Right hindlimb (tissue), 1 donor: Measurements from ENCODE around the gene FGFR3.

Experiments
- DNase-seq: peaks from one replicate; pipeline ENCODE4 v3.0.0-alpha.2; 2018

FGFR3 gene

GRCh38 chr4:1792832-1793495 lies at the start of gene FGFR3:
TSS of gene FGFR3 (plus strand) at chr4:1793293. CDS start at chr4:1793935, 642 bp downstream.
- DNase-seq: no peak

DNA sequence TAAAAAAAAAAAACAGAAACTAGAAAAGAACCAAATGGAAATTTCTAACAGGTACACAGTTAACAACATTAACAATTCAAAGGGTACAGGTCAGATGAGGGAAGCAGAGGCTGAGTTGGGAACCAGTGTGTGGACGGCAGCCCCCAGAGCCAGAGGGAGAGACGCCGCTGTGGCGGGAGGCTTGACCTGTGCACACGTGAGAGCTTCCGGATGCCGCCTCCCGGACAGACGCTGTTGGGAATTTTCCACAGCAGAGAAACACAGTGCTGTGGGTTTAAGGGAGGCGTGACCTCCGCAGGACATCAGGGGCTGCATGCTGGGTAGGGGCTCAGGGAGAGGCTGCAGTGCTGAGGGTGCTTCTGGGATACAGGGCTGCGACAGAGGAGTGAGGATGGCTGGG lies 49.5 kb upstream of the FGFR3 start:
- DNase-seq: no peak

- no peak for DNase-seq
Measured at GRCh38 chr4:1743975-1744374, 49.1 kb upstream of the FGFR3 start.

GRCh38 chr4:1744552-1744951 lies 48.5 kb upstream of the FGFR3 start:
- no peak for DNase-seq

DNA sequence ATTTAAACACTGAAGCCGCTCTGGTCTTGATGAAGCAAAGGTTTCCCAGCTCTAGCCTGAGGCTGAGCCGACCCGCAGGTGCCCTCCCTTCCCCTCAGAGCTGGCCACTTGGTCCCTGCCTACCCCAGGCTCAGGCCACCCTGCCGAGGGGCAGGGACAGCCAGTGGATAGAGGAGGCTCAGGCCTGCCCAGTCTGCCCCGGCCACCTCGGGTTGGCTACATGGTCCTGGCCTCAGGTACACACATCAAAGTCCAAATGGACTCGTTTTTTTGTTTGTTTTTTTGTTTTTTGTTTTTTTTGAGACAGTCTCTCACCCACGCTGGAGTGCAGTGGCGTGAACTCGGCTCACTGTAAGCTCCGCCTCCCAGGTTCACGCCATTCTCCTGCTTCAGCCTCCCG lies 47.9 kb upstream of the FGFR3 start:
- no peak for DNase-seq

- DNase-seq: no peak
Measured at GRCh38 chr4:1745697-1746096, 47.4 kb upstream of the FGFR3 start.

DNA sequence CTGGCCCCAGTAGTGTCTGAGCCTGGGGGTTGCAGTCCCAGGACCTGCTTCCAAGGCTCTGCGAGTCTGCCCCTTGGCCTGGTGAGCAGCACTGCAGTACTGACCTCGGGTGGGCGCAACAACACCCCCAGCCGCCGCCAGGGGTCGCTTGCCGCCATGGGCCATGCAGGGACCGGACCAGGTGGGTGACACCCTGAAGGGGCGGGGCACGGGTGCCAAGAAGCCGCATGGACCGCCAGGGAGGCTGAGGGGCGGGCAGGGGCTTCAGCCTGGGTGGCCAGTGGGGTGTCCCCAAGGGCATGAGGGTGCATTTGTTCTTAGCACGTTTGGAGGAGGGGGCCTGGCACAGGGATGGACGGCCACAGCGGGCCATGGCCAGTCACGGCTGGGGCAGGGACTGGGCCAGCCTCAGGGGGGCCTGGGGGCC lies 46.8 kb upstream of the FGFR3 start:
- DNase-seq: peak; percentile 82

DNA sequence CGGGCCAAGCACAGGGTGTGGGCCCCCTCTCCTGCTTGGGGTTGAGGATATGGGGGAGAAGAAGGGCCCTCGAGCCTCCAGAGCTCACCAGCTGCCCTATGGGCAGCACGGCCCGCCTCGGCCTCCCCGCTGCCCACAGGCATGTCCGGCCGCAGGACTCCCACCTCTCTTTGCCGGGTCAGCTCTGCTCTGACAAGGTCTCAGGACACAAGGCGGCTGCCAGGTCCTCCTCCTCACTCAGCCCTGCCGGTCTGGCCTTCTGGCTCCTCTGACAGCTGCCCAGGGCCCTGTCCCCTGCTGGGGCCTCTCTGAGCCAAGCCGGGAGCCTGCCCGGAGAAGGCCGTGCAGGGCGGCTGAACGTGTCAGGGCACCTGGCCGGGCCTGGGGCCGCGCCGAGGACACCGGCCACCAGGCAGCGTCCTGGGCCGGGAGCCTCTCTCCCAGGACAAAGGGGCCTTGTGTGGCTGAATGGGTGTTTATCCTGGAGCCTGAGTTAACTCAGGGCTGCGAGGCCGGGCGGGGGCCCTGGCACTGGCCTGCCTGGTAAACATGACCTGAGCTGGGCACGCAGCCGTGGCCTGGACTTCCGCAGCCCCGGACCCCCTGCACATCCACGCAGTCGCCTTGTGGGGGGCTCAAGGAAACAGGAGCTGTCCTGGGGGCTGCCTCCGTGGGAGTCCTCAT lies 46.0 kb upstream of the FGFR3 start:
- DNase-seq: no peak

DNA sequence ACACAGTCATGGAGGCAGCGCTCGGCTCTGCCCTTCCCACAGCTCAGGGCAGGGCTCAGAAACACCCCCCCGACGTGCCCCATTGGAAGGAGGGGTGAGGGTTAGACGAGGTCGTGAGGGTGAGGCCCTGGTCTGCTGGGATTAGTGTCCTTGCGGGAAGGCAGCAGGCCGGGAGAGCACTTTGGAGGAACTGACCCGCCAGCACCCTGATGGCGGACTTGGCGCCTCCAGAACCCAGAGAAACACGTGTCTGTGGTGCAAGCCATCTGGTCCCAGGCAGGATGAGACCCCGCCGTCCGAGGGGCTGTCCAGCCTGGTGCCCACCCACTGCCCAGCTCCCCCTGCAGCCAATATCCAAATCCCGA lies 45.5 kb upstream of the FGFR3 start:
- no peak for DNase-seq

DNA sequence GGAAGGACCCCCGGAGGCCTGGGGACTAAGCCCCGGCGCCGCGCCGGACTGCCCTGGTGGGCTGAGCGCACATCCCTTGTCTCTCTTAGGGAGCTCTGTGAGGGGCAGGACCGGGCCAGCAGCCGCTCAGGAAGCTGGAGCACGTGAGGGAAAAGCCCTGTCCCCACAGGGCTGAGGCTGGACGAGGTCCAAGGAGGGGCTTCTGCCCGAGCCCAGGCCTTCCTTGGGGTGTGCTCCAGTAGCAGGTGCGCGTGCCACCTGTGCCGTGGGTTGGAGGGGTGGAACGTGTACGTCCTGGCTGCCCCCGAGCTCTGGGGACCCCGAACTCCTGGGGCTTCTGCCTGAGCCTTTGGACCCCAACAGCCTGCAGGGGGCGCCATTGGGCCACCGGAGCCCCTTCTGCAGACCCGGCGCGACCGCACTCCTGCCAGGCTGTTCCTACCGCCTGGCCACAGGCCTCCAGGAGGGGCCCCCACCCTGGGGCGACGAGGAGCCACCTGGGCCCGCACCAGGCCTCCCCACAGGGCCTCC lies 44.6 kb upstream of the FGFR3 start:
- DNase-seq: peak; percentile 80

GRCh38 chr4:1749370-1749769 lies 43.7 kb upstream of the FGFR3 start:
- peak; percentile 20 for DNase-seq

GRCh38 chr4:1749826-1750225 lies 43.3 kb upstream of the FGFR3 start:
- DNase-seq: peak; percentile 25

DNA sequence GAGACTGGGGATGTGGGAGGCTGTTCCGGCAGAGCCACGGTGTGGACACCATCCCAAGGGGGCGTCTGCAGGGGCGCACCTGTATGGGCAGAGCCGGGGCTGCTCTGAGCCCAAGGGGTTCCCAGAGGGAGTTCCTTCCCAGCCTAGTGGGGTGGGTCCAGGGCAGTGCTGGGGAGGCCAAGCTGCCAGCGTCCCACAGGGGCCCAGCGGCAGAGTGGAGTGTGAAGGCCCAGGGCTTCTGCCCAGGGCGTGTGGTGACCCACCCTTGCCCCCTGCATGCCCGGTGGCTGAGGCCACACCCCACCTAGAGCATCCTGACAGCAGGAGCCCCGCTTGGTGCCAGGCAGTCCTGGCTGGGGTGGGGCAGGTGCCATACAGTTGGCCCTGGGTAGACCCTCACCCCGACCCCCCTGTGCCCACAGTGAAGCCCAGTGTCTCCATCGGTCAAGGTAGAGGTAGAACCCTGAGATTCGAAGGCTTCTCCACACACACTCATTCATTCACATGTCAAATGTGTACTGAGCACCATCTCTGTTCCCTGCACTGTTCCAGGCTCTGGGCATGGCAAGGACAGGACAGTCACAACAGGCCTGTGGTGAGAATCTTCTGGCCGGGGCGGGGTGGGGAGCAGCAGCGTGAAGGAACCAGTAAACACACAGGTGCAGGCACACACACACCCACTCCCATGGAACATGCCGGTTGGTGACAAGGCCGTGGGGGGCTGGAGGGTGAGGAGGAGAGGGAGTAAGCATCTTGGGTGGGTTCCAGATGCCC lies 42.5 kb upstream of the FGFR3 start:
- DNase-seq: no peak

- peak; percentile 23 for DNase-seq
Measured at GRCh38 chr4:1751155-1751918, 41.8 kb upstream of the FGFR3 start.

DNA sequence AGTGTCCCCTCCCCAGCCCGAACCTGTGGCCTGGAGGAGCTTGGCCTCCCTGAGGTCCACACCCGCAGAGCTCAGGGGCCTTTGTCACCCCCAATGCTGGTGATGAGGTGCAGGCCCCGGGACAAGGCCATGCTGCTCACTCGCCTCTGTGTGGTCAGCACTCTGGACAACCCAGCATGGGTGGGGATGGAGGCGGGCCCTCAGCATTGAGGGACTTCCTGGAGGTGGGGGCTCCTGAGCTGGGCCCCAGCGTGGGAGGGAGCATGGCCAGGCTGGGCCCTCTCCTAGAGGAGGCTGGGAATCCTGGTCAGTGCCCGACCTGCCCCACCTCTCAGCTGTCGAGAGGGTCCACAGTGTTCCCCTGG lies 41.2 kb upstream of the FGFR3 start:
- DNase-seq: peak; percentile 41

DNA sequence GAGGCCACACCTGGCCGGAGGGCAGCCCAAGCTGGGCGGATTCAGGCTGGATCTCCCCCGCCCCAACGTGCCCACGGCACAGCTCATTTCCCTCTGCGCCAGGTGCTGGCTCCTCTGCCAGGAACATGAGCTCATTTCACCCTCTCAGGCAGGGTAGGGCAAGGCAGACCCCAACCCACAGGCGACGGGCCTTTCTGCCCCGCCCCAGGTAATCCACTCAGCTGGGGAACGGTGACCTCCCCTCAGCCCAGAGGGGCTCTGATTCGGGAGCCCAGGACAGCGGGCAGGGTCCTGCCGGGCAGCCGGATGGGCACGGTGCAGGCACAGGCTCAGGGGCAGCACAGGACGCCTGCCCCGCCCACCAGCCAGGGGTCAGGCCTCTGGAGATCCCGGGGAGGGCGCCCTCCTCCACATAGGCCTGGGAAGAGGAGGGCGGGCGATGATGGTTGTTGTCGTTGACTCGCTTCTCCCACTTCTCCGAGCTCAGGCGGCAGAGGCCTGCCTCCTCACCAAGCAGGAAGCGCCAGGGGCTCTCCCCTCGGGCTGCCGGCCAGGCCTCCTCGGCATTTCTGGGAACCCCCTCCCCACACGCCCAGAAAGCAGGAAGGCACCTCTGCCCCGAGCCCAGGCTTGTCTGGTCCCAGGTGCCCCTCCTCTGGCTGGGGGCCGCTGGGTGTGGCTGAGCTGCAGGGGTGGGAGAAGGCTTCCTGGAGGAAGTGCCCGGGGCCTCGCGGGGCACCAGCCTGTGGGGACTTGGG lies 40.6 kb upstream of the FGFR3 start:
- DNase-seq: peak; percentile 52

DNA sequence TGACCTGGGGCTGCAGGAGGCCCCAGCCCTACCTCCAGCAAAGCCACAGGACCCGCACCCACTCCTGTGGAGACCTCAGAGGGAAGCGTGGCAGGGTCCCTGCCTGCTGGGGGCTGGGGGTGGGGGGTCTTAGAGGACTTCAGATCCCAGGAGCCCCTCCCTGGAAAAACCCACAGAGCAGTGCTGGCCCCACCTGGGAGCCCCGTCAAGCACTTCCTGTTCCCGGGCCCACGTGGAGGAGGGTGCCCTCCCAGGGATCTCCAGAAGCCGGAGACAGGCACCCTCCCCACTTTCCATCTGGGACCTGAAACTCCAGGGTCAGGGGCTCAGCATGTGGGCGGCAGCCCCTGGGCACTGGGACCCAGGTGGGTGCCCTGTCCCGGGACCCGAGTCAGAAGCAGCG lies 39.8 kb upstream of the FGFR3 start:
- no peak for DNase-seq

DNA sequence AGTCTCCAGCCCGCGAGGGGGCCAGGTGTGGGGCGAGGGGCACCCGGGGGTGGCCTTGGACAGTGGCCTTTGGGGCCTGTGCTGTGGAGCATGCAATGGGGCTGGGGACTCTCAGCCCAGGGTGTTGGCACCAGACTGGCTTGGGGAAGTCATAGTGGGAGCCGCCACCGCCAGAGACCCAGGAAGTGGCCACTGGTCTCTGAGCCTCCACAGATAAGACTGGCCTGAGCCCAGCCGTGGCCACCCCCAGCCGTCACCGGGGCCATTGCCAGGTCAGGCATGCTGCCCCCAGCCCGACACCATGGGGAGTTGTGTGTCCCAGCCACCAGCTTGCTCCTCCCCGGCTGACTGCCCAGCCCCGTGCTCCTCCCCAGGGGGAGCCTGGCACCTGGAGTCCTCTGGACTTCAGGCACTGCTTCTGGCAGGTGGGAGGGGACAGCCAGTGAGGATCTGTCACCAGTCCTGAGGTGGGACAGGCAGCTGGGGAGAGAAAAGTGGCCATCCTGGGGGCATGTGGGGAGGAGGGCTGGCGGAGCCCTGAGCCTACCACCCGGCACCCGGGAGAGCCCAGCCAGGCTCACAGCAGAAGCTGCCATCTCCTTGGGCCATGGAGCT lies 39.3 kb upstream of the FGFR3 start:
- DNase-seq: peak; percentile 22

- DNase-seq: peak; percentile 39
Measured at GRCh38 chr4:1754336-1754735, 38.8 kb upstream of the FGFR3 start.

- peak; percentile 44 for DNase-seq
Measured at GRCh38 chr4:1755297-1755696, 37.8 kb upstream of the FGFR3 start.

GRCh38 chr4:1756079-1756478 lies 37.0 kb upstream of the FGFR3 start:
- DNase-seq: peak; percentile 41
